Body of pancreas (tissue), 4 donors: Measurements from ENCODE around the gene CDC42BPA. TPM values are rescaled to one million over a fixed set of nuclear protein-coding genes. Genes with fewer than 3 reads are reported as not detected.

ENCODE experiments used
- ATAC-seq: fragments of 150-250 bp; one replicate; pipeline ENCODE4 v1.9.1; 2016
- DNase-seq, 4 donors: peaks; one replicate each; pipeline ENCODE4 v3.0.0-alpha.2; 2019
- H3K27ac ChIP-seq, 4 donors: fragments of 200-600 bp; sonication (generic); 1 replicate in 3 of 4; 2 replicates in 1 of 4; pipeline versions ENCODE4 v1.5.1 to v1.6.1; 2016 to 2019; ENCODE audit warnings: mild to moderate bottlenecking in 1 of 4, mixed read lengths in 1 of 4, moderate library complexity in 1 of 4
- H3K27me3 ChIP-seq, 2 donors: fragments of 200-600 bp; sonication (generic); one replicate each; pipeline ENCODE4 v1.6.0; 2016; ENCODE audit warnings: mild to moderate bottlenecking in 1 of 2
- H3K36me3 ChIP-seq, 2 donors: fragments of 200-600 bp; sonication (generic); replicated peaks in 1 of 2; 2 replicates each; pipeline ENCODE4 v1.5.1; 2016; ENCODE audit warnings: low read depth in 2 of 2; ENCODE audit not compliant: insufficient read depth in 1 of 2
- H3K4me1 ChIP-seq: fragments of 200-600 bp; sonication (generic); one replicate; pipeline ENCODE4 v1.6.0; 2016
- H3K4me3 ChIP-seq, 2 donors: fragments of 200-600 bp; sonication (generic); 1 replicate in 1 of 2; 2 replicates in 1 of 2; pipeline ENCODE4 v1.5.1; 2016 to 2019
- H3K9me3 ChIP-seq, 3 donors: fragments of 200-600 bp; sonication (generic); 1 replicate in 2 of 3; 2 replicates in 1 of 3; pipeline ENCODE4 v1.5.1; 2016
- CTCF ChIP-seq, 7 experiments: fragments of 450-650 bp in 4 of 7; fragments of 200-600 bp in 3 of 7; sonication (generic) in 3 of 7; IDR thresholded peaks; one replicate each; pipeline ENCODE4 v1.5.1; 2016 to 2019; ENCODE audit warnings: antibody characterized with exemption in 7 of 7
- POLR2A ChIP-seq, 3 donors: fragments of 450-650 bp; IDR thresholded peaks; one replicate each; pipeline ENCODE4 v1.6.1; 2016; ENCODE audit warnings: antibody characterized with exemption in 3 of 3, mild to moderate bottlenecking in 2 of 3
- WGBS, 2 donors: methylation state at CpG; one replicate each; pipeline ENCODE4 v1.1.5; 2017; 5-methylcytosine and 5-hydroxymethylcytosine counted together
- intact Hi-C: fragments of 100-400 bp; cut with DNase I; formaldehyde crosslinking; loops from one replicate; pipeline ENCODE4 v1.15.1; 2023
- small RNA-seq: library from RNA; depleted of rRNA; stranded (forward); fragments of <200 nt; gene quantifications from one replicate; pipeline ENCODE3, GENCODE V24; 2016
- total RNA-seq, 2 donors: library from RNA; depleted of rRNA; stranded (reverse); fragments of >200 nt; gene quantifications; one replicate each; pipeline ENCODE4 v1.1.0, GENCODE V29; 2016

Gene CDC42BPA
- total RNA-seq, 2 donors from 2014 or later = 35.9 to 37.6 TPM

GRCh38 chr1:226940029-226940805 lies 378.1 kb downstream of the CDC42BPA start, which contains the start of gene COQ8A:
TSS of gene COQ8A (plus strand) at chr1:226940294. CDS start at chr1:226961386, 21,092 bp downstream.
- peaks cover 60% of the 10 kb centered on the region for H3K4me1 ChIP-seq
- H3K9me3 ChIP-seq = no peaks in the 10 kb centered on the region
- peak within 1 kb of the TSS; percentile 72 to 73 for H3K4me3 ChIP-seq
- DNase-seq (peak; percentile 99 to 100 (median 99)), ATAC-seq (peak; percentile 93)
- peak; percentile 82 to 86 (median 85) for TF ChIP-seq POLR2A (IDR thresholded peaks at IDR 0.05)
- no peak for TF ChIP-seq CTCF (IDR thresholded peaks at IDR 0.05)
- intact Hi-C loops = no loop called here
- peak within 1 kb of the TSS; percentile 96 to 98 (median 98) for H3K27ac ChIP-seq
- H3K36me3 ChIP-seq = no peaks in the 10 kb centered on the region
- WGBS, 2 donors = 0 to 1% methylated on average over 18 to 72 of the region's 73 CpGs
- no peaks in the 10 kb centered on the region for H3K27me3 ChIP-seq

Small RNA genes lying within 50 kb of the gene (small RNA-seq; reads per million reads assigned to genes)
- not detected for gene AL353689.1

Other genes starting within 250 kb of the CDC42BPA start
- 10 to 100 TPM; 11.2 to 22.4 TPM for gene ZNF678, start 245.1 kb upstream of the CDC42BPA start, total RNA-seq